Lung (tissue), 12 donors: ENCODE measurements around the gene MAP1S. TPM values are rescaled to one million over a fixed set of nuclear protein-coding genes. Genes with fewer than 3 reads are reported as not detected.

ENCODE experiments used
- ATAC-seq: fragments of 200-7000 bp; cut with Tn5 transposase; one replicate; pipeline ENCODE4 v1.9.1; 2020; ENCODE audit warnings: moderate number of reproducible peaks; ENCODE audit not compliant: insufficient read depth, low FRiP score
- DNase-seq, 3 donors: peaks; one replicate each; pipeline ENCODE4 v3.0.0-alpha.2; 2013 to 2017
- H3K27ac ChIP-seq, 2 donors: one replicate each; pipeline ENCODE4 v1.5.1; 2013; ENCODE audit warnings: mild to moderate bottlenecking in 2 of 2, moderate library complexity in 2 of 2, control low read depth in 1 of 2, inconsistent platforms in 1 of 2, low read depth in 1 of 2, low read length in 1 of 2
- H3K27me3 ChIP-seq, 3 donors: one replicate each; pipeline ENCODE4 v1.5.1; 2013; ENCODE audit warnings: low read length in 2 of 3; ENCODE audit not compliant: control insufficient read depth in 3 of 3, insufficient read depth in 3 of 3
- H3K36me3 ChIP-seq, 4 donors: one replicate each; pipeline ENCODE4 v1.5.1; 2013; ENCODE audit warnings: low read length in 4 of 4, mild to moderate bottlenecking in 1 of 4, moderate library complexity in 1 of 4; ENCODE audit not compliant: control insufficient read depth in 4 of 4, insufficient read depth in 4 of 4
- H3K4me1 ChIP-seq, 5 donors: one replicate each; pipeline ENCODE4 v1.5.1; 2013; ENCODE audit warnings: low read length in 5 of 5, mild to moderate bottlenecking in 2 of 5, moderate library complexity in 1 of 5; ENCODE audit not compliant: control insufficient read depth in 5 of 5, insufficient read depth in 5 of 5
- H3K4me3 ChIP-seq: one replicate; pipeline ENCODE4 v1.5.1; 2013; ENCODE audit warnings: mild to moderate bottlenecking, control low read depth, moderate library complexity
- H3K9ac ChIP-seq, 2 donors: one replicate each; pipeline ENCODE4 v1.5.1; 2013; ENCODE audit warnings: low read length in 2 of 2, control low read depth in 1 of 2; ENCODE audit not compliant: insufficient read depth in 1 of 2
- H3K9me3 ChIP-seq, 4 donors: one replicate each; pipeline ENCODE4 v1.5.1; 2013; ENCODE audit warnings: low read length in 3 of 4, mild to moderate bottlenecking in 1 of 4, moderate library complexity in 1 of 4; ENCODE audit not compliant: control insufficient read depth in 4 of 4, insufficient read depth in 3 of 4
- CTCF ChIP-seq: IDR thresholded peaks from 2 replicates; pipeline ENCODE4 v1.5.1; 2012; ENCODE audit warnings: mild to moderate bottlenecking; ENCODE audit errors: control extremely low read depth, extremely low read depth
- WGBS, 2 donors: extraction: QIAGEN DNeasy Blood & Tissue Kit; methylation state at CpG; one replicate each; pipeline ENCODE4 v1.1.7; 2013; 5-methylcytosine and 5-hydroxymethylcytosine counted together
- polyA plus RNA-seq, 2 donors: library from polyadenylated mRNA; stranded (reverse); fragments of 200-250 nt; gene quantifications; one replicate each; pipeline ENCODE4 v1.2.1, GENCODE V29; 2013
- total RNA-seq, 2 donors: library from RNA; depleted of rRNA in 1 of 2; stranded (reverse); fragments of >200 nt in 1 of 2; gene quantifications; one replicate each; pipeline ENCODE4 v1.2.1, GENCODE V29; 2014 to 2021
- donor health status: control.
- donor health status: control.
- donor health status: Bipolar disorder and iron deficiency.
- donor health status: healthy.
- donor health status: DM: yes; HTN: yes; CAD: no.

The MAP1S gene
- total and polyA plus RNA-seq, 4 donors = 32.1 to 71.1 (median 38.4) TPM

GRCh38 chr19:17726136-17726741, 7.0 kb downstream of the MAP1S start:
- H3K36me3 ChIP-seq = peaks cover 11 to 64% (median 21%) of the 10 kb centered on the region in 4 donors
- DNase-seq = no peak

GRCh38 chr19:17726964-17727773, 7.9 kb downstream of the MAP1S start:
- H3K36me3 ChIP-seq = peaks cover 12 to 65% (median 21%) of the 10 kb centered on the region in 4 donors
- no peak overlapping the region for H3K4me3 ChIP-seq
- no peaks in the 10 kb centered on the region for H3K9me3 ChIP-seq
- no peak overlapping the region for H3K9ac ChIP-seq
- peaks cover 0 to 3% (median 0%) of the 10 kb centered on the region in 5 donors for H3K4me1 ChIP-seq
- TF ChIP-seq CTCF = no peak
- H3K27ac ChIP-seq = no peak overlapping the region
- 94 to 95% methylated on average over 62 of the region's 62 CpGs for WGBS, 2 donors
- ATAC-seq (no peak), DNase-seq (no peak)
- H3K27me3 ChIP-seq = no peaks in the 10 kb centered on the region

More at GRCh38 chr19:17726136-17726741, 7.0 kb downstream of the MAP1S start:
- no peak overlapping the region for H3K9ac ChIP-seq
- H3K27me3 ChIP-seq = no peaks in the 10 kb centered on the region
- H3K4me3 ChIP-seq = no peak overlapping the region
- no peak for ATAC-seq
- TF ChIP-seq CTCF = no peak
- H3K4me1 ChIP-seq = peaks cover 0 to 13% (median 0%) of the 10 kb centered on the region in 5 donors
- no peaks in the 10 kb centered on the region for H3K9me3 ChIP-seq
- no peak overlapping the region for H3K27ac ChIP-seq
- WGBS, 2 donors = 96% methylated on average over 59 of the region's 59 CpGs

GRCh38 chr19:17727843-17728242, 8.6 kb downstream of the MAP1S start:
- Histone ChIP-seq H3K27me3 (no peaks in the 10 kb centered on the region), H3K4me3 (no peak overlapping the region), H3K36me3 (peaks cover 16 to 71% (median 23%) of the 10 kb centered on the region in 4 donors), H3K9me3 (no peaks in the 10 kb centered on the region), H3K9ac (no peak overlapping the region), H3K27ac (no peak overlapping the region), H3K4me1 (peaks cover 0 to 1% (median 0%) of the 10 kb centered on the region in 5 donors)
- 93 to 96% methylated on average over 19 of the region's 19 CpGs for WGBS, 2 donors
- ATAC-seq = no peak
- DNase-seq = no peak
- TF ChIP-seq CTCF = no peak
